WTC11 (cell line): ENCODE data around the gene OR8H1. TPM values are rescaled to one million over a fixed set of nuclear protein-coding genes. Genes with fewer than 3 reads are reported as not detected.

Source experiments
- ATAC-seq: fragments of 200-7000 bp; cut with Tn5 transposase; 2 replicates; pipeline ENCODE4 v1.10.0; 2021; ENCODE audit warnings: mild to moderate bottlenecking, moderate library complexity
- CTCF ChIA-PET: fragments of 300-600 bp; sonication (Branson Sonifier 250); formaldehyde crosslinking; loops from one replicate; lab custom pipeline; 2021; ENCODE audit warnings: antibody characterized with exemption; lab: Charles Lee
- POLR2A ChIA-PET: fragments of 350-600 bp; sonication (Branson Sonifier 250); formaldehyde crosslinking; loops from one replicate; lab custom pipeline; 2021; ENCODE audit warnings: antibody characterized with exemption; lab: Charles Lee
- DNase-seq: peaks from one replicate; pipeline ENCODE4 v3.0.0; 2021; ENCODE audit warnings: low spot score
- H3K27ac Mint-ChIP-seq: 2 replicates; pipeline ENCODE4 v1.8.0; 2021; ENCODE audit warnings: mixed read lengths
- H3K27me3 Mint-ChIP-seq: 2 replicates; pipeline ENCODE4 v1.8.0; 2021; ENCODE audit warnings: low read depth, mild to moderate bottlenecking, moderate library complexity, mixed read lengths
- H3K36me3 Mint-ChIP-seq: 2 replicates; pipeline ENCODE4 v1.8.0; 2021; ENCODE audit warnings: mixed read lengths
- H3K4me1 Mint-ChIP-seq: 2 replicates; pipeline ENCODE4 v1.8.0; 2022; ENCODE audit warnings: mixed read lengths
- H3K4me3 Mint-ChIP-seq: 2 replicates; pipeline ENCODE4 v1.8.0; 2021; ENCODE audit warnings: mild to moderate bottlenecking, moderate library complexity, mixed read lengths
- H3K9me3 Mint-ChIP-seq: 2 replicates; pipeline ENCODE4 v1.8.0; 2021; ENCODE audit warnings: mixed read lengths
- EMX1 ChIP-seq: fragments of 250-450 bp; sonication (Bioruptor Pico); IDR thresholded peaks from 2 replicates; pipeline ENCODE4 v1.8.0; 2021; ENCODE audit warnings: mild to moderate bottlenecking
- ESRRA ChIP-seq: sonication (generic); formaldehyde crosslinking; IDR thresholded peaks from 2 replicates; pipeline ENCODE4 v1.8.1; 2022; ENCODE audit warnings: mild to moderate bottlenecking, missing genetic modification reagents, borderline replicate concordance
- FOXJ3 ChIP-seq: sonication (generic); formaldehyde crosslinking; IDR thresholded peaks from 2 replicates; pipeline ENCODE4 v1.9.0; 2021; ENCODE audit warnings: missing genetic modification reagents, mild to moderate bottlenecking, borderline replicate concordance
- FOXK1 ChIP-seq: sonication (generic); formaldehyde crosslinking; IDR thresholded peaks from 2 replicates; pipeline ENCODE4 v1.8.0; 2022; ENCODE audit warnings: mild to moderate bottlenecking, moderate library complexity, missing genetic modification reagents
- HMGA2 ChIP-seq: fragments of 250-450 bp; sonication (Bioruptor Pico); IDR thresholded peaks from 2 replicates; pipeline ENCODE4 v1.4.0; 2021; ENCODE audit warnings: mild to moderate bottlenecking, moderate library complexity
- MXD4 ChIP-seq: fragments of 250-450 bp; sonication (Bioruptor Pico); IDR thresholded peaks from 2 replicates; pipeline ENCODE4 v1.8.0; 2021; ENCODE audit warnings: mild to moderate bottlenecking, moderate library complexity, borderline replicate concordance
- MYBL2 ChIP-seq: sonication (generic); formaldehyde crosslinking; IDR thresholded peaks from 2 replicates; pipeline ENCODE4 v1.8.1; 2023; ENCODE audit warnings: mild to moderate bottlenecking, moderate library complexity, missing genetic modification reagents
- NR3C1 ChIP-seq: sonication (generic); formaldehyde crosslinking; conservative IDR thresholded peaks from 2 replicates; pipeline ENCODE4 v1.8.1; 2023; ENCODE audit warnings: low read depth, mild to moderate bottlenecking, missing genetic modification reagents
- PRDM15 ChIP-seq: sonication (generic); formaldehyde crosslinking; IDR thresholded peaks from 2 replicates; pipeline ENCODE4 v1.8.0; 2022; ENCODE audit warnings: missing genetic modification reagents
- PRRX2 ChIP-seq: fragments of 250-450 bp; sonication (Bioruptor Pico); IDR thresholded peaks from 2 replicates; pipeline ENCODE4 v1.8.0; 2021; ENCODE audit warnings: mild to moderate bottlenecking
- SMAD4 ChIP-seq: sonication (generic); formaldehyde crosslinking; IDR thresholded peaks from 2 replicates; pipeline ENCODE4 v1.8.0; 2022; ENCODE audit warnings: mild to moderate bottlenecking, missing genetic modification reagents
- TEAD1 ChIP-seq: sonication (generic); formaldehyde crosslinking; IDR thresholded peaks from 2 replicates; pipeline ENCODE4 v1.8.0; 2022; ENCODE audit warnings: mild to moderate bottlenecking, missing genetic modification reagents
- ZNF138 ChIP-seq: sonication (generic); formaldehyde crosslinking; conservative IDR thresholded peaks from 2 replicates; pipeline ENCODE4 v1.8.1; 2022; ENCODE audit warnings: mild to moderate bottlenecking, moderate library complexity, missing genetic modification reagents
- ZNF232 ChIP-seq: sonication (generic); formaldehyde crosslinking; IDR thresholded peaks from 2 replicates; pipeline ENCODE4 v1.8.0; 2022; ENCODE audit warnings: mild to moderate bottlenecking, missing genetic modification reagents
- ZNF263 ChIP-seq: sonication (generic); formaldehyde crosslinking; IDR thresholded peaks from 2 replicates; pipeline ENCODE4 v1.8.1; 2022; ENCODE audit warnings: low read depth, mild to moderate bottlenecking, moderate library complexity, missing genetic modification reagents
- ZNF281 ChIP-seq: sonication (generic); formaldehyde crosslinking; IDR thresholded peaks from 2 replicates; pipeline ENCODE4 v1.8.0; 2023; ENCODE audit warnings: mild to moderate bottlenecking, missing genetic modification reagents
- ZNF423 ChIP-seq: fragments of 250-450 bp; sonication (Bioruptor Pico); IDR thresholded peaks from 2 replicates; pipeline ENCODE4 v2.1.2; 2022; ENCODE audit warnings: mild to moderate bottlenecking, moderate library complexity
- ZNF512 ChIP-seq: sonication (generic); formaldehyde crosslinking; IDR thresholded peaks from 2 replicates; pipeline ENCODE4 v1.8.1; 2022; ENCODE audit warnings: missing genetic modification reagents, borderline replicate concordance
- ZSCAN18 ChIP-seq: fragments of 250-450 bp; sonication (Bioruptor Pico); IDR thresholded peaks from 2 replicates; pipeline ENCODE4 v2.1.2; 2022; ENCODE audit warnings: mild to moderate bottlenecking, moderate library complexity
- total RNA-seq: library from RNA; stranded (reverse); gene quantifications from 3 replicates; pipeline ENCODE4 v1.2.3, GENCODE V29; 2021
- TF ChIP-seq, protein P1 (sequence below): sonication (generic); formaldehyde crosslinking; IDR thresholded peaks from 2 replicates; pipeline ENCODE4 v1.8.1; 2023; ENCODE audit warnings: mild to moderate bottlenecking, moderate library complexity, missing genetic modification reagents
- TF ChIP-seq, protein P2 (sequence below): sonication (generic); formaldehyde crosslinking; IDR thresholded peaks from 2 replicates; pipeline ENCODE4 v1.8.1; 2023; ENCODE audit warnings: mild to moderate bottlenecking, missing genetic modification reagents
- TF ChIP-seq, protein P3 (sequence below): fragments of 250-450 bp; sonication (Bioruptor Pico); conservative IDR thresholded peaks from 2 replicates; pipeline ENCODE4 v1.9.0; 2021; ENCODE audit warnings: mild to moderate bottlenecking

The OR8H1 gene
- total RNA-seq, 1 experiment from 2014 or later, result not detected

GRCh38 chr11:56331861-56332491 lies 39.9 kb upstream of the OR8H1 start (continued):
- TF ChIP-seq MYBL2 (no peak), ESRRA (CRISPR knock-in tag) (no peak), NR3C1 (CRISPR knock-in tag) (no peak), SMAD4 (CRISPR knock-in tag) (no peak), PRRX2 (CRISPR knock-in tag) (no peak), EMX1 (CRISPR knock-in tag) (no peak), ZSCAN18 (CRISPR knock-in tag) (no peak), ZNF138 (CRISPR knock-in tag) (no peak), HMGA2 (CRISPR knock-in tag) (no peak), MXD4 (no peak)
- TF ChIP-seq, protein P1, sequence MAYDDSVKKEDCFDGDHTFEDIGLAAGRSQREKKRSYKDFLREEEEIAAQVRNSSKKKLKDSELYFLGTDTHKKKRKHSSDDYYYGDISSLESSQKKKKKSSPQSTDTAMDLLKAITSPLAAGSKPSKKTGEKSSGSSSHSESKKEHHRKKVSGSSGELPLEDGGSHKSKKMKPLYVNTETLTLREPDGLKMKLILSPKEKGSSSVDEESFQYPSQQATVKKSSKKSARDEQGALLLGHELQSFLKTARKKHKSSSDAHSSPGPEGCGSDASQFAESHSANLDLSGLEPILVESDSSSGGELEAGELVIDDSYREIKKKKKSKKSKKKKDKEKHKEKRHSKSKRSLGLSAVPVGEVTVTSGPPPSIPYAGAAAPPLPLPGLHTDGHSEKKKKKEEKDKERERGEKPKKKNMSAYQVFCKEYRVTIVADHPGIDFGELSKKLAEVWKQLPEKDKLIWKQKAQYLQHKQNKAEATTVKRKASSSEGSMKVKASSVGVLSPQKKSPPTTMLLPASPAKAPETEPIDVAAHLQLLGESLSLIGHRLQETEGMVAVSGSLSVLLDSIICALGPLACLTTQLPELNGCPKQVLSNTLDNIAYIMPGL, result no peak

- Mint-ChIP-seq H3K27me3 (no peaks in the 10 kb centered on the region), H3K9me3 (peaks cover 7% of the 10 kb centered on the region; the same call in 1 of the 2 replicates), H3K36me3 (no peaks in the 10 kb centered on the region), H3K4me1 (no peaks in the 10 kb centered on the region), H3K4me3 (no peak within 1 kb of the TSS), H3K27ac (no peak within 1 kb of the TSS)
- DNase-seq (no peak), ATAC-seq (no peak)
- POLR2A ChIA-PET, result no interaction called here
- CTCF ChIA-PET, result no interaction called here
- TF ChIP-seq, protein P2, sequence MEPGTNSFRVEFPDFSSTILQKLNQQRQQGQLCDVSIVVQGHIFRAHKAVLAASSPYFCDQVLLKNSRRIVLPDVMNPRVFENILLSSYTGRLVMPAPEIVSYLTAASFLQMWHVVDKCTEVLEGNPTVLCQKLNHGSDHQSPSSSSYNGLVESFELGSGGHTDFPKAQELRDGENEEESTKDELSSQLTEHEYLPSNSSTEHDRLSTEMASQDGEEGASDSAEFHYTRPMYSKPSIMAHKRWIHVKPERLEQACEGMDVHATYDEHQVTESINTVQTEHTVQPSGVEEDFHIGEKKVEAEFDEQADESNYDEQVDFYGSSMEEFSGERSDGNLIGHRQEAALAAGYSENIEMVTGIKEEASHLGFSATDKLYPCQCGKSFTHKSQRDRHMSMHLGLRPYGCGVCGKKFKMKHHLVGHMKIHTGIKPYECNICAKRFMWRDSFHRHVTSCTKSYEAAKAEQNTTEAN (CRISPR knock-in tag), result no peak
- TF ChIP-seq PRDM15, result no peak
- TF ChIP-seq FOXK1 (CRISPR knock-in tag), result no peak
- no peak for TF ChIP-seq TEAD1 (CRISPR knock-in tag)
- no peak for TF ChIP-seq ZNF423
- TF ChIP-seq FOXJ3 (CRISPR knock-in tag), result no peak
- no peak for TF ChIP-seq ZNF512 (CRISPR knock-in tag)
- TF ChIP-seq, protein P3, sequence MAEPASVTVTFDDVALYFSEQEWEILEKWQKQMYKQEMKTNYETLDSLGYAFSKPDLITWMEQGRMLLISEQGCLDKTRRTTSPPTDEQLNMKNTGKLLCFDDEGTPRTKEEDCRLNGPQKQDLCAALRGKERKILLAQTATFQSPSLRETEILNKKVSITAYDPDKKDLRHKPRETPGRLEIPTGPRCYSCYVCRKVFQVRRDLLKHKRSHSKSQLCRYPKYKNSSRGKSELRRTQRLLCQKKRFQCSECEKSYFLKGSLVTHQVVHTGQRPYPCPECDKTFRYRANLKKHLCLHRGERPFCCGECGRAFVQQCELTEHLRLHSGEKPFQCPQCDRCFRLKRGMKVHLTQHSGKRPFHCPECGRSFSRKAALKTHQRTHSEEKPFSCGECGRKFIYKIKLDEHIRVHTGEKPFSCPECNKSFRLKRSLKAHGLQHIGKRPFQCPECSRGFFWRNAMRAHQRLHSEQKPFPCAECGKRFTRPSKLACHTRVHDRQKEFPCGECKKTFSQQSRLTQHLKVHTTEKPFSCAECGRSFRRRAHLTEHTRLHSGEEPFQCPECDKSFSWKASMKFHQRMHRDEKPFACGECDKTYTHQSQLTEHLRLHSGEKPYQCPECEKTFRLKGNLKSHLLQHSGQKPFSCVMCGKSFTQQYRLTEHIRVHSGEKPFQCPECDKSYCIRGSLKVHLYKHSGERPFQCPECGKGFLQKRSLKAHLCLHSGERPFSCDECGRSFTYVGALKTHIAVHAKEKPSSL (CRISPR knock-in tag), result no peak
- TF ChIP-seq ZNF232 (CRISPR knock-in tag), result no peak
- TF ChIP-seq ZNF281 (CRISPR knock-in tag), result no peak
- TF ChIP-seq ZNF263, result no peak
Observed at GRCh38 chr11:56314844-56315243, 22.8 kb upstream of the OR8H1 start, which contains the start of gene OR8K3. Gene OR8K3, plus strand, starts transcription at chr11:56315144. Its CDS starts 3,163 bp downstream, at chr11:56318307.
